ENCODE results near the gene CD28.
A peak's percentile ranks its signal among the peaks of the same experiment; 100 is the strongest.

Gene CD28

DNA sequence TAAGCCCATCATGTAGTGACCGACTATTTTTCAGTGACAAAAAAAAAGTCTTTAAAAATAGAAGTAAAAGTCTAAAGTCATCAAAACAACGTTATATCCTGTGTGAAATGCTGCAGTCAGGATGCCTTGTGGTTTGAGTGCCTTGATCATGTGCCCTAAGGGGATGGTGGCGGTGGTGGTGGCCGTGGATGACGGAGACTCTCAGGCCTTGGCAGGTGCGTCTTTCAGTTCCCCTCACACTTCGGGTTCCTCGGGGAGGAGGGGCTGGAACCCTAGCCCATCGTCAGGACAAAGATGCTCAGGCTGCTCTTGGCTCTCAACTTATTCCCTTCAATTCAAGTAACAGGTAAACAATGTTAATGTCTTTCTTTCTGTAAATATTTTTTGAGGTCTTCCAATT, at the start of gene CD28:
Gene CD28 (plus strand): TSS at position 237 of the 400 bp plus-strand sequence. CDS start 58 bp downstream, at position 295.
- DNase-seq (ENCODE audit: low read depth), result no peak

DNA sequence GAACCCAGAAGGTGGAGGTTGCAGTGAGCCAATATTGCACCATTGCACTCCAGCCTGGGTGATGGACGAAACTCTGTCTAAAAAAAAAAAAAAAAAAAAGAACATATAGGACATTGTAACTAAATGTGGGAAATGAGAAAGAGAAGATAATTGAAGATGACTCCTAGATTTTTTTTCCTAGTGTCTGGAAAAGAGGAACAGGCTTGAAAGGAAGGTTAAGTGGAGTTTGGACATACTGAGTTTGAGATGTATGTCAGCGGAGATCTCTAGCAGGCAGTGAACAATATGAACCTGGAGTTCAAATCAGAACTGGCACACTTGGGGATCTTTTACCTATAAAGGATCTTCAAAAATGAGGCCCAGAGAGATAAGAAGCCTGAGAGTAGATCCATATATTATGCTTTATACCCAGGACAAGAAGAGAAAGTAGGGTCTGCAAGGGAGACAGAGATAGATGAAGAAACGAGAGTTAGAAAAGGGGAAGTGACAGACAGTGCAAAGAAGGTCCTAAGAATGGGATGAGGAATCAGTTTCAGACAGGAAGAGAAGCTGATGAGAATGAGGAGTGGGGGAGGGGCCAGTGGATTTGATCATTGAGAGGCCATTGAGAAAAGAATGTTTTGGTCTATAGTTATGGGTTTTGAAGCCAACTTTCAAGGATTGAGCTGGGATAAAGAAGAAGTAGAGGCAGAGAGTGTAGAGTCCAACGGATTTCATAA, 46.9 kb upstream of the CD28 start:
- no peak for DNase-seq (ENCODE audit: low read depth)

GRCh38 chr2:203660465-203660864, 46.0 kb upstream of the CD28 start:
- DNase-seq (ENCODE audit: low read depth), result no peak

DNA sequence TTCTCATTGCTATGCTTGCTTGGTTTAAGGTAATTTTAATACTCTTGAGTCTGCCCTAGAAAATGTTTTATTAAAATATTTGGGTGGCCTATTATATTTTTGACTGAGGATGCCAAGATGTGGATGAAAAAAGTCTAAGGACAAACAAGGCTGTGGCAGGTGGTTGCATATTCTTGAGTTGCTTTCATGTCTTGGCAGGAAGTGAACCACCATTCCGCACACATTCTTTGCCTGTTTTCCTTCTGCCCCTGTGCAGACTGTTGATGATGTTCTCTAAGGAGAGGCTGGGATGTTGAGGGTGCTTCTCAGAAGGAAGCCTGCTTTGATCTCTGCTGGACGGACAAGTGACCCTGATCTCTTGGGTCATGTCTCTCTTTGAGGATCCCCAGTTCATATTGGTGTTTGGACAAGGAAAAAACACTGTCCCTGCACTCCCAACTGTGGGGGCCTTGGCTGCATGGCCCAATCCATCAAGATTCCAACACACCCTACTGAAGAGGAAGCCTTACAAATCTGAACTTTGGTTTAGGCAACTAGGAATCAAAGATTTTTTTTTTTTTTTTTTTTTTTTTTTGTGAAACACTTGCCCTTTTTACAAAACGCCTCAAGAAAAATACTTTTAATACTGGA, 45.0 kb upstream of the CD28 start:
- DNase-seq (ENCODE audit: low read depth), result no peak

GRCh38 chr2:203662487-203662886, 44.0 kb upstream of the CD28 start:
- no peak for DNase-seq (ENCODE audit: low read depth)

GRCh38 chr2:203662951-203663350, 43.5 kb upstream of the CD28 start:
- DNase-seq (ENCODE audit: low read depth), result no peak

GRCh38 chr2:203664029-203664755, 42.2 kb upstream of the CD28 start:
- DNase-seq (ENCODE audit: low read depth), result no peak

- DNase-seq (ENCODE audit: low read depth), result no peak
Observed at GRCh38 chr2:203667838-203668237, 38.6 kb upstream of the CD28 start.

- DNase-seq (ENCODE audit: low read depth), result no peak
Observed at GRCh38 chr2:203669820-203670219, 36.6 kb upstream of the CD28 start.

- DNase-seq (ENCODE audit: low read depth), result no peak
Observed at GRCh38 chr2:203670939-203671338, 35.5 kb upstream of the CD28 start.

GRCh38 chr2:203671876-203672275, 34.6 kb upstream of the CD28 start:
- DNase-seq (ENCODE audit: low read depth), result no peak

- DNase-seq (ENCODE audit: low read depth), result no peak
Observed at GRCh38 chr2:203672856-203673255, 33.6 kb upstream of the CD28 start.

GRCh38 chr2:203673933-203674332, 32.5 kb upstream of the CD28 start:
- no peak for DNase-seq (ENCODE audit: low read depth)

GRCh38 chr2:203675086-203675485, 31.4 kb upstream of the CD28 start:
- DNase-seq (ENCODE audit: low read depth), result no peak

DNA sequence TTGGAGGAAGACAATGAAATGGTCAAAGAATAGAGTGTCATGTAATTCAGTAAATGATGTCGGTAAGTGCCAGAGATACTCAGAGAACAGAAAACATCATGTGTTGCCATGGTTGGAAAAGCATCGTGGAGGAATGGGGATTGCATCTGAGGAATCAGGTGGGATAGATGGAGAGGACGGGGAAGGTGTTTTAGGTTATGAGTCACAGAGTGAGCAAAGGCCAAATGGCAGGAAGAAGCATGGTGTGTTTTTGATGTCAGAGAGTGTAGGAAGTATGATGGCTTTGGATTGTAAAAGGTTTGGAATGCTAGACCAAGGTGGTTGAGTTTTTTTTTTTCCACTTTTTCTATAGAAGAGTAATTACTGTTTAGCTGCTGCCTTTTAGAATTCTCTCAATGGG, 27.5 kb upstream of the CD28 start:
- no peak for DNase-seq (ENCODE audit: low read depth)

GRCh38 chr2:203679401-203679800, 27.0 kb upstream of the CD28 start:
- no peak for DNase-seq (ENCODE audit: low read depth)

GRCh38 chr2:203681978-203682377, 24.5 kb upstream of the CD28 start:
- DNase-seq (ENCODE audit: low read depth), result no peak

DNA sequence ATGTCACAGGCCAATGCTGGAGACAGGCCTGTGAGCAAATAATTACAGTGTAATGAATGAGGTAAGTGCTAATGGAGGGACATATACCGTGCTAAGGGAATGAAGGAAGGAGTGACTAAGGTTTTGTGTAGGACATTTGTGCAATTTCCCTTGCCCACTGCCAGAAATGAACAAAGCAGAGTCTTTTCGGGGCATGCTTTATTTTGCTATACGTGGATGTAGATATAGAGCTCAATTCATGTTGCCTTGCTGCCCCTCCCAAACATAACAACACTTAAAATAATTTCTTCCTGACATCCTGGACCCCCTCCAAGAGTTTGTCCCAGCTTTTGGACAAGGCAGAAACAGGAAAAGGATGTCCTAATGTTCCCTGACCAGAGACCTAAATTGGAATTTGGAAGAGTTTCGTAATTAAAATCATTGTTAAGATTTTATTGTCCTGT, 23.7 kb upstream of the CD28 start:
- DNase-seq (ENCODE audit: low read depth), result peak; percentile 55

DNA sequence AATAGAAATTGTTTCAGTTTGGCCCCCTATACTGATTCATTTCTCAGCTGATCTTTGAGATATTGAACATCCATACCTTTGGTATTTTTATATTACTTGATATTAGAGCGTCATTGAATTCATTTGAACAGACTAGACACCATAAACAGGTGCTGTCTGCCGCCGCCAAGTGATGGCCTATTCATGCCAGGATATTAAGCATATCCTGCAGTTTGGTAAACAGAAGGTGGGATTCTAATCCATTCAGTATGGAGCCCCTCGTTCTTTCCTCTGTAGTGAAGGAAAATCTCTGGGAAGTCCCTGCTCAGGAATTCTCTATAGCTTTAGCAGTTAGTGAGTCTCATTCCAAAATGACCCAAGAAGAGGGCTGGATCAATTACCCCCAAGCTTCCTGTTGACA, 23.0 kb upstream of the CD28 start:
- DNase-seq (ENCODE audit: low read depth), result no peak

- peak; percentile 62 for DNase-seq (ENCODE audit: low read depth)
Observed at GRCh38 chr2:203683932-203684556, 22.4 kb upstream of the CD28 start.

DNA sequence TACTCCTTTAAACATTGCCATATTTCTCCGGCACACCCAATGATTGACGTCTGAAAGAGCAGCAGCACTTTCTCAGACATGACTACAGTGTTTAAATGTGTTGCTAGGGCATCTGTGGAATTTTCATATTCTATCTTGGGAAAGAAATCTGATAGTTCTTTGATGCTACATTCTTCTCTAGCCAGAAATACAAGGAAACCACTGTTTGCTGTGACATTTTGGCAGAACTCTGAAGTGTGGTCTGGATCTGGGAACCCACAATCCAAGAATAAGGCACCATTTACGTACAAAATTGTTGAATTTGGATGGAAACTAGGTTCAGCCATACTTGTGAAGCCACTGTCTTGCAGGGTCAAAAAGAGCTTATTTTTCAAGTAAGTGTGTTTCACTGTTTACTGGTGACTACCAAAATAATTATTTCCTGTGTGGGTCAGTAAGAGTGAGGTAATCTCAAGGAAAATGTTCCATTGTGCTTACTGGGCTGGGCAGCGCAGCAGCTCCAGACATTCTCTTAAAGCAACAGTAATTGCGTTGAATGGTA, 21.3 kb upstream of the CD28 start:
- peak; percentile 87 for DNase-seq (ENCODE audit: low read depth)

DNA sequence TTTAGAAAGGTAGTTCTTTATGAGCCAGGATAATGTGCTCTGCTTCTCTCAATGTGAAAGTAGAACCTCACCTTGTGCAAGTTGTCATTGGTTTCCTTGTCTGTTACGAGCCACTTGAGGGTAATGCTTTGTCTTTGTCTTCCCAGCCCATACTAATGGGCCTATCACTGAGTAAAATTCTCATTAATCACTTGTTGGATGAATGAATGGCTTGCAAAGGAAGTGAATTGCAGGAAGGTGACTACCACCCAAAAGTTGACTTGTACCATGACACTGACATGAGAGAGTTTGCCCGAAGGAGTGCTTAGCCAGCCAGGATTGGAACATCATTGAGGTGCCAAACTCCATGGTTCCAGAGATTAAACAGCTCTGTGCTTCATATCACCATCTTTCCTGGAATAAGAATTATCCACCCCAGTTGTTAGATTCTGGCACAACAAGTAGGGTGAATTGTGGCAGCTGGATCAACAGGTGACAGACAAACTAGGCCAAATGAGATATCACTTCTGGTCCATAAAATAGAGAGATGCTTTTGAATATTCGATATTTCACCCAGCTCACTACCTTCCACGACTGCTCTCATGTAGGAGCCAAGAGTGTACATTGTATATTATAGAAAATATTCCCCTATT, 20.5 kb upstream of the CD28 start:
- no peak for DNase-seq (ENCODE audit: low read depth)

Measured in GM04503 (cell line).